Adrenal gland (tissue), 5 donors: Measurements from ENCODE around the gene SLC1A5.

Experiments
- CTCF ChIP-seq, 6 experiments: fragments of 450-650 bp in 4 of 6; fragments of 200-600 bp in 2 of 6; sonication (generic) in 1 of 6; IDR thresholded peaks; 1 replicate in 5 of 6; 2 replicates in 1 of 6; pipeline versions ENCODE4 v1.5.1 to v1.8.0; 2016 to 2021; ENCODE audit warnings: antibody characterized with exemption in 6 of 6, mild to moderate bottlenecking in 2 of 6, moderate library complexity in 1 of 6
- POLR2A ChIP-seq, 2 donors: fragments of 450-650 bp; IDR thresholded peaks; one replicate each; pipeline ENCODE4 v1.6.1; 2017; ENCODE audit warnings: antibody characterized with exemption in 2 of 2, mild to moderate bottlenecking in 2 of 2, moderate library complexity in 1 of 2
- donor health status: DM: no; HTN: no; CAD: no.

- TF ChIP-seq CTCF (IDR thresholded peaks at IDR 0.05), result no peak
- no peak for TF ChIP-seq POLR2A (IDR thresholded peaks at IDR 0.05)
Observed at GRCh38 chr19:46815833-46816627, 27.6 kb upstream of the SLC1A5 start.
